ENCODE results near the gene SPRED1. TPM values are rescaled to one million over a fixed set of nuclear protein-coding genes. Genes with fewer than 3 reads are reported as not detected.

The SPRED1 gene
- total RNA-seq, 2 experiments from 2014 or later, result 7.5 to 21.1 TPM

- no peak overlapping the region for H3K27ac ChIP-seq (ENCODE audit: low read depth, low read length, poor library complexity, severe bottlenecking)
- DNase-seq (ENCODE audit: low spot score), result no peak
- POLR2A ChIA-PET, result interaction anchor here (1.3 kb wide), 1 partner anchor 17 kb away, joined by 4 read pairs; no protein-coding TSS in a partner anchor
- no peaks in the 10 kb centered on the region for H3K9me2 ChIP-seq (ENCODE audit: insufficient read depth, low read length)
- H4K20me1 ChIP-seq (ENCODE audit: insufficient read depth, low read length), result no peaks in the 10 kb centered on the region
- TF ChIP-seq EZH2phosphoT487 (IDR thresholded peaks at IDR 0.05; ENCODE audit: borderline replicate concordance, low read depth, low read length) (no peak), CTCF (conservative IDR thresholded peaks at IDR 0.05; ENCODE audit: low read length) (no peak)
- H3K4me1 ChIP-seq (ENCODE audit: insufficient read depth, low read length, poor library complexity, severe bottlenecking), result peaks cover 6% of the 10 kb centered on the region
- H3K4me3 ChIP-seq (ENCODE audit: low read depth, low read length, poor library complexity, severe bottlenecking), result no peak overlapping the region
- H3K79me2 ChIP-seq (ENCODE audit: insufficient read depth, low read depth, low read length), result no peaks in the 10 kb centered on the region
- intact Hi-C loops (cut with micrococcal nuclease; ENCODE audit: unreplicated experiment), result no loop called here
- no peak overlapping the region for H3K4me2 ChIP-seq (ENCODE audit: low read length)
- CTCF ChIA-PET (ENCODE audit: unreplicated experiment), result interaction anchor here (1.2 kb wide), 1 partner anchor 9 kb away, joined by 3 read pairs; no protein-coding TSS in a partner anchor
- no peak overlapping the region for H2AFZ ChIP-seq (ENCODE audit: low read length)
- no peaks in the 10 kb centered on the region for H3K9me3 ChIP-seq (ENCODE audit: low read length)
- BruUV-seq (replicated peaks), result no TSS peak
- no peaks in the 10 kb centered on the region for H3K36me3 ChIP-seq (ENCODE audit: insufficient read depth, low read length)
Observed at GRCh38 chr15:38211249-38211648, 41.4 kb upstream of the SPRED1 start.

- intact Hi-C loops (cut with micrococcal nuclease; ENCODE audit: unreplicated experiment), result no loop called here
- ChIA-PET CTCF (ENCODE audit: unreplicated experiment) (interaction anchor here (1.1 to 1.2 kb wide), 2 partner anchors 10 to 24 kb away, joined by 3 read pairs; no protein-coding TSS in a partner anchor), POLR2A (interaction anchor here (0.5 to 1.3 kb wide), 3 partner anchors 17 to 78 kb away, joined by 3 to 4 read pairs (median 3); no protein-coding TSS in a partner anchor)
- TF ChIP-seq EZH2phosphoT487 (IDR thresholded peaks at IDR 0.05; ENCODE audit: borderline replicate concordance, low read depth, low read length) (no peak), CTCF (conservative IDR thresholded peaks at IDR 0.05; ENCODE audit: low read length) (no peak)
- Histone ChIP-seq H4K20me1 (ENCODE audit: insufficient read depth, low read length) (no peaks in the 10 kb centered on the region), H3K79me2 (ENCODE audit: insufficient read depth, low read depth, low read length) (no peaks in the 10 kb centered on the region), H3K4me3 (ENCODE audit: low read depth, low read length, poor library complexity, severe bottlenecking) (no peak overlapping the region), H3K27ac (ENCODE audit: low read depth, low read length, poor library complexity, severe bottlenecking) (no peak overlapping the region), H3K9me3 (ENCODE audit: low read length) (no peaks in the 10 kb centered on the region), H3K4me1 (ENCODE audit: insufficient read depth, low read length, poor library complexity, severe bottlenecking) (peaks cover 5% of the 10 kb centered on the region), H3K4me2 (ENCODE audit: low read length) (no peak overlapping the region), H3K36me3 (ENCODE audit: insufficient read depth, low read length) (no peaks in the 10 kb centered on the region), H2AFZ (ENCODE audit: low read length) (no peak overlapping the region), H3K9me2 (ENCODE audit: insufficient read depth, low read length) (no peaks in the 10 kb centered on the region)
- BruUV-seq (replicated peaks), result no TSS peak
- DNase-seq (ENCODE audit: low spot score), result no peak
Observed at GRCh38 chr15:38211811-38212210, 40.8 kb upstream of the SPRED1 start.

GRCh38 chr15:38212729-38213351, 39.8 kb upstream of the SPRED1 start:
- Histone ChIP-seq H3K9me3 (ENCODE audit: low read length) (no peaks in the 10 kb centered on the region), H2AFZ (ENCODE audit: low read length) (no peak overlapping the region), H3K4me2 (ENCODE audit: low read length) (no peak overlapping the region), H3K9me2 (ENCODE audit: insufficient read depth, low read length) (no peaks in the 10 kb centered on the region), H3K27ac (ENCODE audit: low read depth, low read length, poor library complexity, severe bottlenecking) (no peak overlapping the region), H3K4me3 (ENCODE audit: low read depth, low read length, poor library complexity, severe bottlenecking) (no peak overlapping the region), H3K4me1 (ENCODE audit: insufficient read depth, low read length, poor library complexity, severe bottlenecking) (peaks cover 15% of the 10 kb centered on the region), H4K20me1 (ENCODE audit: insufficient read depth, low read length) (no peaks in the 10 kb centered on the region), H3K36me3 (ENCODE audit: insufficient read depth, low read length) (no peaks in the 10 kb centered on the region), H3K79me2 (ENCODE audit: insufficient read depth, low read depth, low read length) (no peaks in the 10 kb centered on the region)
- TF ChIP-seq EZH2phosphoT487 (IDR thresholded peaks at IDR 0.05; ENCODE audit: borderline replicate concordance, low read depth, low read length) (no peak), CTCF (conservative IDR thresholded peaks at IDR 0.05; ENCODE audit: low read length) (no peak)
- POLR2A ChIA-PET, result interaction anchor here (0.6 kb wide), 1 partner anchor 1870 kb away, joined by 3 read pairs; no protein-coding TSS in a partner anchor
- DNase-seq (ENCODE audit: low spot score), result no peak
- CTCF ChIA-PET (ENCODE audit: unreplicated experiment), result interaction anchor here (1.1 kb wide), 1 partner anchor 25 kb away, joined by 3 read pairs; no protein-coding TSS in a partner anchor
- intact Hi-C loops (cut with micrococcal nuclease; ENCODE audit: unreplicated experiment), result no loop called here
- BruUV-seq (replicated peaks), result no TSS peak

Data from OCI-LY7 (cell line).